ENCODE data around the gene PRSS50. TPM values are rescaled to one million over a fixed set of nuclear protein-coding genes. Genes with fewer than 3 reads are reported as not detected.

The PRSS50 gene
- total RNA-seq, 1 experiment from 2014 or later, result not detected

GRCh38 chr3:46671541-46672348 lies 45.9 kb downstream of the PRSS50 start:
- RAD21 ChIA-PET (ENCODE audit: low non-redundant PET in 1 of 2, low total read pairs in 2 of 2, uncharacterized antibody in 2 of 2, unreplicated experiment in 2 of 2), result no interaction called here
- Histone ChIP-seq H3K36me3 (ENCODE audit: control insufficient read depth in 1 of 2, insufficient read depth in 2 of 2, low read length in 2 of 2) (no peaks in the 10 kb centered on the region), H3K4me1 (ENCODE audit: control insufficient read depth in 1 of 2, insufficient read depth in 2 of 2, low read length in 2 of 2) (no peaks in the 10 kb centered on the region), H4K20me1 (ENCODE audit: insufficient read depth) (no peaks in the 10 kb centered on the region), H3K4me3 (replicated peaks in 1 of 2; ENCODE audit: low read depth in 1 of 2, low read length in 2 of 2) (no peak overlapping the region), H3K79me2 (ENCODE audit: insufficient read depth, low read length) (no peaks in the 10 kb centered on the region), H3K4me2 (ENCODE audit: low read length) (no peak overlapping the region), H3K9me2 (ENCODE audit: insufficient read depth) (no peaks in the 10 kb centered on the region), H3K27ac (ENCODE audit: low read depth, low read length) (no peak overlapping the region), H3K9me3 (ENCODE audit: control insufficient read depth in 1 of 2, insufficient read depth in 1 of 2, low read depth in 1 of 2, low read length in 2 of 2) (no peaks in the 10 kb centered on the region), H2AFZ (ENCODE audit: low read depth, low read length, poor library complexity, severe bottlenecking) (no peak overlapping the region), H3K27me3 (ENCODE audit: insufficient read depth, low read length) (no peaks in the 10 kb centered on the region), H3K9ac (ENCODE audit: low read length) (no peak overlapping the region)
- POLR2A ChIA-PET, result no interaction called here
- intact Hi-C loops (cut with micrococcal nuclease), result no loop called here
- CTCF ChIA-PET, result no interaction called here
- no peak for DNase-seq (ENCODE audit: low read depth, low spot score)
- no TSS peak for BruUV-seq (replicated peaks)
- ATAC-seq, result no peak
- TF ChIP-seq FOSL1 (IDR thresholded peaks at IDR 0.05; ENCODE audit: low read depth) (no peak), ZBTB33 (IDR thresholded peaks at IDR 0.05; ENCODE audit: extremely low read depth, insufficient replicate concordance, low read length) (no peak), ELF1 (IDR thresholded peaks at IDR 0.05; ENCODE audit: borderline replicate concordance, low read depth) (no peak), CBX3 (IDR thresholded peaks at IDR 0.05; ENCODE audit: low read depth) (no peak)

- intact Hi-C loops (cut with micrococcal nuclease), result no loop called here
- TF ChIP-seq SP1 (IDR thresholded peaks at IDR 0.05; ENCODE audit: low read depth) (no peak), POLR2A (IDR thresholded peaks at IDR 0.05; ENCODE audit: borderline replicate concordance, extremely low read depth, insufficient read depth, insufficient read length) (no peak), CEBPB (IDR thresholded peaks at IDR 0.05; ENCODE audit: low read depth) (no peak), ELF1 (IDR thresholded peaks at IDR 0.05; ENCODE audit: borderline replicate concordance, low read depth) (no peak), YY1 (IDR thresholded peaks at IDR 0.05; ENCODE audit: extremely low read depth, insufficient replicate concordance, low read depth, low read length) (no peak), MAX (IDR thresholded peaks at IDR 0.05) (no peak), POLR2AphosphoS5 (IDR thresholded peaks at IDR 0.05; ENCODE audit: low read depth, low read length) (no peak), ZBTB33 (IDR thresholded peaks at IDR 0.05; ENCODE audit: extremely low read depth, insufficient replicate concordance, low read length) (no peak), EGR1 (IDR thresholded peaks at IDR 0.05; ENCODE audit: low read depth) (no peak), SRF (IDR thresholded peaks at IDR 0.05; ENCODE audit: low read depth) (no peak), TCF7L2 (IDR thresholded peaks at IDR 0.05; ENCODE audit: borderline replicate concordance, extremely low read depth, insufficient read depth, insufficient read length) (no peak)
These were observed 46.7 kb downstream of the PRSS50 start for GRCh38 chr3:46670891-46671427.

More at GRCh38 chr3:46670891-46671427, 46.7 kb downstream of the PRSS50 start:
- Histone ChIP-seq H3K79me2 (ENCODE audit: insufficient read depth, low read length) (no peaks in the 10 kb centered on the region), H3K36me3 (ENCODE audit: control insufficient read depth in 1 of 2, insufficient read depth in 2 of 2, low read length in 2 of 2) (no peaks in the 10 kb centered on the region), H3K9ac (ENCODE audit: low read length) (no peak overlapping the region), H3K9me2 (ENCODE audit: insufficient read depth) (no peaks in the 10 kb centered on the region), H3K9me3 (ENCODE audit: control insufficient read depth in 1 of 2, insufficient read depth in 1 of 2, low read depth in 1 of 2, low read length in 2 of 2) (no peaks in the 10 kb centered on the region), H3K27me3 (ENCODE audit: insufficient read depth, low read length) (no peaks in the 10 kb centered on the region), H3K27ac (ENCODE audit: low read depth, low read length) (no peak overlapping the region), H4K20me1 (ENCODE audit: insufficient read depth) (no peaks in the 10 kb centered on the region), H3K4me1 (ENCODE audit: control insufficient read depth in 1 of 2, insufficient read depth in 2 of 2, low read length in 2 of 2) (no peaks in the 10 kb centered on the region), H3K4me3 (replicated peaks in 1 of 2; ENCODE audit: low read depth in 1 of 2, low read length in 2 of 2) (no peak overlapping the region), H3K4me2 (ENCODE audit: low read length) (no peak overlapping the region), H2AFZ (ENCODE audit: low read depth, low read length, poor library complexity, severe bottlenecking) (no peak overlapping the region)
- ChIA-PET RAD21 (ENCODE audit: low non-redundant PET in 1 of 2, low total read pairs in 2 of 2, uncharacterized antibody in 2 of 2, unreplicated experiment in 2 of 2) (no interaction called here), POLR2A (no interaction called here), CTCF (no interaction called here)
- no TSS peak for BruUV-seq (replicated peaks)
- ATAC-seq, result no peak
- DNase-seq (ENCODE audit: low read depth, low spot score), result no peak
